ENCODE measurements around the gene JAM3. TPM values are rescaled to one million over a fixed set of nuclear protein-coding genes. Genes with fewer than 3 reads are reported as not detected.

JAM3 gene
- total and polyA plus RNA-seq, 2 donors (not counting 1 experiment from before 2014, with no cell fraction given): 44.1 to 85.7 TPM

- Histone ChIP-seq H4K20me1 (ENCODE audit: control insufficient read depth, extremely low read depth, insufficient read depth, low read length) (no peaks in the 10 kb centered on the region), H2AFZ (ENCODE audit: low read length) (no peak overlapping the region), H3K4me1 (ENCODE audit: control insufficient read depth, extremely low read depth, insufficient read depth, low read length) (peaks cover 4% of the 10 kb centered on the region), H3K4me3 (replicated peaks in 1 of 4; ENCODE audit: control extremely low read depth in 1 of 4, insufficient read depth in 1 of 4, low read depth in 3 of 4, low read length in 4 of 4) (no peak overlapping the region), H3K9ac (ENCODE audit: insufficient read depth, low read length) (no peak overlapping the region), H3K27ac (ENCODE audit: insufficient read depth, low read length) (no peak overlapping the region), H3K9me3 (ENCODE audit: control insufficient read depth, insufficient read depth, low read depth, low read length) (no peaks in the 10 kb centered on the region), H3K27me3 (ENCODE audit: control insufficient read depth, insufficient read depth, low read length) (no peaks in the 10 kb centered on the region), H3K36me3 (ENCODE audit: control insufficient read depth, insufficient read depth, low read length) (no peaks in the 10 kb centered on the region), H3K79me2 (ENCODE audit: control insufficient read depth, insufficient read depth, low read length) (no peaks in the 10 kb centered on the region), H3K4me2 (ENCODE audit: extremely low read depth, insufficient read depth, low read length) (no peak overlapping the region)
- DNase-seq (ENCODE audit: low read depth in 2 of 2): no peak
- no peak for TF ChIP-seq EZH2 (IDR thresholded peaks at IDR 0.05; ENCODE audit: low read length, missing control alignments)
- TF ChIP-seq, protein P1, sequence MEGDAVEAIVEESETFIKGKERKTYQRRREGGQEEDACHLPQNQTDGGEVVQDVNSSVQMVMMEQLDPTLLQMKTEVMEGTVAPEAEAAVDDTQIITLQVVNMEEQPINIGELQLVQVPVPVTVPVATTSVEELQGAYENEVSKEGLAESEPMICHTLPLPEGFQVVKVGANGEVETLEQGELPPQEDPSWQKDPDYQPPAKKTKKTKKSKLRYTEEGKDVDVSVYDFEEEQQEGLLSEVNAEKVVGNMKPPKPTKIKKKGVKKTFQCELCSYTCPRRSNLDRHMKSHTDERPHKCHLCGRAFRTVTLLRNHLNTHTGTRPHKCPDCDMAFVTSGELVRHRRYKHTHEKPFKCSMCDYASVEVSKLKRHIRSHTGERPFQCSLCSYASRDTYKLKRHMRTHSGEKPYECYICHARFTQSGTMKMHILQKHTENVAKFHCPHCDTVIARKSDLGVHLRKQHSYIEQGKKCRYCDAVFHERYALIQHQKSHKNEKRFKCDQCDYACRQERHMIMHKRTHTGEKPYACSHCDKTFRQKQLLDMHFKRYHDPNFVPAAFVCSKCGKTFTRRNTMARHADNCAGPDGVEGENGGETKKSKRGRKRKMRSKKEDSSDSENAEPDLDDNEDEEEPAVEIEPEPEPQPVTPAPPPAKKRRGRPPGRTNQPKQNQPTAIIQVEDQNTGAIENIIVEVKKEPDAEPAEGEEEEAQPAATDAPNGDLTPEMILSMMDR (conservative IDR thresholded peaks at IDR 0.05 in 1 of 2, IDR thresholded peaks at IDR 0.05 in 1 of 2; ENCODE audit: low read depth in 1 of 2, low read length in 2 of 2): no peak
These were observed 47.3 kb downstream of the JAM3 start for GRCh38 chr11:134116210-134116609.

GRCh38 chr11:134118006-134118405 lies 49.1 kb downstream of the JAM3 start:
- Histone ChIP-seq H3K9me3 (ENCODE audit: control insufficient read depth, insufficient read depth, low read depth, low read length) (no peaks in the 10 kb centered on the region), H3K4me2 (ENCODE audit: extremely low read depth, insufficient read depth, low read length) (no peak overlapping the region), H3K4me3 (replicated peaks in 1 of 4; ENCODE audit: control extremely low read depth in 1 of 4, insufficient read depth in 1 of 4, low read depth in 3 of 4, low read length in 4 of 4) (no peak overlapping the region), H2AFZ (ENCODE audit: low read length) (no peak overlapping the region), H3K27ac (ENCODE audit: insufficient read depth, low read length) (no peak overlapping the region), H3K79me2 (ENCODE audit: control insufficient read depth, insufficient read depth, low read length) (peaks cover 2% of the 10 kb centered on the region), H3K9ac (ENCODE audit: insufficient read depth, low read length) (no peak overlapping the region), H4K20me1 (ENCODE audit: control insufficient read depth, extremely low read depth, insufficient read depth, low read length) (no peaks in the 10 kb centered on the region), H3K27me3 (ENCODE audit: control insufficient read depth, insufficient read depth, low read length) (no peaks in the 10 kb centered on the region), H3K4me1 (ENCODE audit: control insufficient read depth, extremely low read depth, insufficient read depth, low read length) (peaks cover 6% of the 10 kb centered on the region), H3K36me3 (ENCODE audit: control insufficient read depth, insufficient read depth, low read length) (no peaks in the 10 kb centered on the region)
- TF ChIP-seq EZH2 (IDR thresholded peaks at IDR 0.05; ENCODE audit: low read length, missing control alignments): no peak
- TF ChIP-seq, protein P1 (conservative IDR thresholded peaks at IDR 0.05 in 1 of 2, IDR thresholded peaks at IDR 0.05 in 1 of 2; ENCODE audit: low read depth in 1 of 2, low read length in 2 of 2): no peak
- DNase-seq (ENCODE audit: low read depth in 2 of 2): peak in 1 of 2 donors; percentile 43

- H3K9me3 ChIP-seq (ENCODE audit: control insufficient read depth, insufficient read depth, low read depth, low read length): no peaks in the 10 kb centered on the region
- no peaks in the 10 kb centered on the region for H3K27me3 ChIP-seq (ENCODE audit: control insufficient read depth, insufficient read depth, low read length)
- no peak overlapping the region for H2AFZ ChIP-seq (ENCODE audit: low read length)
- H3K79me2 ChIP-seq (ENCODE audit: control insufficient read depth, insufficient read depth, low read length): peaks cover 2% of the 10 kb centered on the region
- H3K9ac ChIP-seq (ENCODE audit: insufficient read depth, low read length): no peak overlapping the region
- H3K27ac ChIP-seq (ENCODE audit: insufficient read depth, low read length): peak overlapping the region; percentile 84
- H3K36me3 ChIP-seq (ENCODE audit: control insufficient read depth, insufficient read depth, low read length): no peaks in the 10 kb centered on the region
- H4K20me1 ChIP-seq (ENCODE audit: control insufficient read depth, extremely low read depth, insufficient read depth, low read length): no peaks in the 10 kb centered on the region
- peak overlapping the region in 2 of 4 experiments; percentile 3 to 43 for H3K4me3 ChIP-seq (replicated peaks in 1 of 4; ENCODE audit: control extremely low read depth in 1 of 4, insufficient read depth in 1 of 4, low read depth in 3 of 4, low read length in 4 of 4)
- TF ChIP-seq EZH2 (IDR thresholded peaks at IDR 0.05; ENCODE audit: low read length, missing control alignments): no peak
- TF ChIP-seq, protein P1 (conservative IDR thresholded peaks at IDR 0.05 in 1 of 2, IDR thresholded peaks at IDR 0.05 in 1 of 2; ENCODE audit: low read depth in 1 of 2, low read length in 2 of 2): no peak
- peaks cover 6% of the 10 kb centered on the region for H3K4me1 ChIP-seq (ENCODE audit: control insufficient read depth, extremely low read depth, insufficient read depth, low read length)
- peak overlapping the region; percentile 95 for H3K4me2 ChIP-seq (ENCODE audit: extremely low read depth, insufficient read depth, low read length)
- DNase-seq (ENCODE audit: low read depth in 2 of 2): peak; percentile 71 to 91
These were observed 50.2 kb downstream of the JAM3 start for GRCh38 chr11:134119094-134119493.
